Keratinocyte (primary cell): ENCODE measurements around the gene ZNF12. TPM values are rescaled to one million over a fixed set of nuclear protein-coding genes. Genes with fewer than 3 reads are reported as not detected.
"Not testable (repeated sequence)": the region's sequence is repeated elsewhere in the genome, so short reads cannot be mapped to it uniquely, and the experiment has no call there.

Experiments used
- DNase-seq: peaks from one replicate; pipeline ENCODE4 v3.0.0-alpha.2; 2011; ENCODE audit warnings: low read depth, missing footprints, low spot score
- FAIRE-seq: peaks from 2 replicates; lab custom pipeline; 2011; peaks lifted over from hg19 to GRCh38; lab: Jason Lieb, UNC
- H2AFZ ChIP-seq: 2 replicates; pipeline ENCODE4 v1.6.0; 2012; ENCODE audit warnings: low read length, control low read depth, inconsistent platforms; ENCODE audit not compliant: control insufficient read depth
- H3K27ac ChIP-seq: 2 replicates; pipeline ENCODE4 v1.5.1; 2011; ENCODE audit warnings: low read length; ENCODE audit not compliant: control insufficient read depth, insufficient read depth
- H3K27me3 ChIP-seq: 3 replicates; pipeline ENCODE4 v1.6.0; 2011; ENCODE audit warnings: low read length; ENCODE audit not compliant: control insufficient read depth, insufficient read depth; ENCODE audit errors: extremely low read depth
- H3K36me3 ChIP-seq, 2 experiments: 2 replicates in 1 of 2; 3 replicates in 1 of 2; pipeline ENCODE4 v1.5.1; 2011; ENCODE audit warnings: low read length in 2 of 2, mild to moderate bottlenecking in 1 of 2; ENCODE audit not compliant: control insufficient read depth in 2 of 2, insufficient read depth in 2 of 2; ENCODE audit errors: extremely low read depth in 1 of 2
- H3K4me1 ChIP-seq: 3 replicates; pipeline ENCODE4 v1.5.1; 2011; ENCODE audit warnings: low read length; ENCODE audit not compliant: control insufficient read depth, insufficient read depth; ENCODE audit errors: extremely low read depth
- H3K4me2 ChIP-seq: 3 replicates; pipeline ENCODE4 v1.6.0; 2011; ENCODE audit warnings: low read depth, low read length; ENCODE audit not compliant: control insufficient read depth, insufficient read depth; ENCODE audit errors: extremely low read depth
- H3K4me3 ChIP-seq, 3 experiments: fragments of 200-600 bp in 1 of 3; sonication (generic) in 1 of 3; 2 replicates in 2 of 3; 3 replicates in 1 of 3; pipeline ENCODE4 v1.5.1; 2011 to 2016; ENCODE audit warnings: low read length in 3 of 3, mild to moderate bottlenecking in 3 of 3, control low read depth in 2 of 3, inconsistent platforms in 1 of 3, low read depth in 1 of 3, mixed read lengths in 1 of 3, mixed run types in 1 of 3, moderate library complexity in 1 of 3; ENCODE audit not compliant: control insufficient read depth in 2 of 3, insufficient read depth in 2 of 3; ENCODE audit errors: extremely low read depth in 1 of 3
- H3K79me2 ChIP-seq: 2 replicates; pipeline ENCODE4 v1.6.0; 2012; ENCODE audit warnings: low read length; ENCODE audit not compliant: control insufficient read depth, insufficient read depth
- H3K9ac ChIP-seq: 3 replicates; pipeline ENCODE4 v1.6.0; 2011; ENCODE audit warnings: low read length; ENCODE audit not compliant: control insufficient read depth, insufficient read depth; ENCODE audit errors: extremely low read depth
- H3K9me1 ChIP-seq: 3 replicates; pipeline ENCODE4 v1.6.0; 2011; ENCODE audit warnings: low read length; ENCODE audit not compliant: control insufficient read depth, insufficient read depth; ENCODE audit errors: extremely low read depth
- H3K9me3 ChIP-seq: 2 replicates; pipeline ENCODE4 v1.5.1; 2012; ENCODE audit warnings: low read depth, low read length; ENCODE audit not compliant: control insufficient read depth
- H4K20me1 ChIP-seq: 3 replicates; pipeline ENCODE4 v1.6.0; 2011; ENCODE audit warnings: low read length; ENCODE audit not compliant: control insufficient read depth, insufficient read depth; ENCODE audit errors: extremely low read depth
- CTCF ChIP-seq, 3 experiments: IDR thresholded peaks in 1 of 3; conservative IDR thresholded peaks in 1 of 3; optimal IDR thresholded peaks in 1 of 3; 2 replicates in 2 of 3; 3 replicates in 1 of 3; pipeline versions ENCODE3 to v1.5.1; 2011; ENCODE audit warnings: low read length in 3 of 3, mild to moderate bottlenecking in 3 of 3, moderate library complexity in 2 of 3, control low read depth in 1 of 3, inconsistent platforms in 1 of 3; ENCODE audit not compliant: insufficient read depth in 2 of 3; ENCODE audit errors: extremely low read depth in 1 of 3
- EZH2 ChIP-seq: IDR thresholded peaks from one replicate; pipeline ENCODE4 v1.6.1; 2012; ENCODE audit warnings: inconsistent platforms, mild to moderate bottlenecking, low read length, moderate library complexity
- dilution Hi-C: fragments of 300-500 bp; cut with MboI; formaldehyde crosslinking; loops from one replicate; pipeline ENCODE4 v1.7.0; 2020; ENCODE audit warnings: low sequenced_read_pairs; ENCODE audit not compliant: extremely low pct_ligation_motif_present
- polyA plus RNA-seq, 5 experiments: library from polyadenylated mRNA; depleted of rRNA in 3 of 5; stranded (reverse) in 3 of 5; stranded (forward) in 1 of 5; unstranded in 1 of 5; fragments of >200 nt; gene quantifications; 1 replicate in 1 of 5; 2 replicates in 3 of 5; 3 replicates in 1 of 5; pipeline versions ENCODE4 v1.2.1 to v1.2.3, GENCODE V29; 2011 to 2012; ENCODE audit warnings: missing spikeins in 2 of 5, low read depth in 1 of 5, low replicate concordance in 1 of 5

The ZNF12 gene
- polyA plus RNA-seq, 1 donor (not counting 4 experiments of a cell fraction or from before 2014, with no cell fraction given), result 12.5 TPM

- no peak for TF ChIP-seq CTCF (optimal IDR thresholded peaks at IDR 0.05 in 1 of 3, IDR thresholded peaks at IDR 0.05 in 1 of 3, conservative IDR thresholded peaks at IDR 0.05 in 1 of 3; ENCODE audit: extremely low read depth in 1 of 3, insufficient read depth in 2 of 3, low read length in 3 of 3)
- no peak for TF ChIP-seq EZH2
- Histone ChIP-seq H3K4me3 (peak overlapping the region; percentile 77 to 88 (median 81)), H3K27me3 (no peaks in the 10 kb centered on the region), H3K9me1 (no peaks in the 10 kb centered on the region), H2AFZ (peak overlapping the region; percentile 90), H3K4me2 (peak overlapping the region; percentile 87), H3K79me2 (peaks cover 22% of the 10 kb centered on the region), H3K9ac (peak overlapping the region; percentile 90), H3K27ac (peak overlapping the region; percentile 80), H3K4me1 (peaks cover 8% of the 10 kb centered on the region), H3K9me3 (no peaks in the 10 kb centered on the region), H3K36me3 (peaks cover 0 to 2% of the 10 kb centered on the region in 2 experiments), H4K20me1 (no peaks in the 10 kb centered on the region)
- dilution Hi-C loops, result no loop called here
- no peak for DNase-seq
- peak; percentile 17 for FAIRE-seq
Measured at GRCh38 chr7:6729492-6730342, 23.0 kb upstream of the ZNF12 start.

- peak overlapping the region; percentile 87 for H3K4me2 ChIP-seq
- dilution Hi-C loops, DNase-seq, H3K4me1 ChIP-seq, H3K9me3 ChIP-seq, FAIRE-seq, H3K36me3 ChIP-seq, H3K27me3 ChIP-seq, H4K20me1 ChIP-seq, H3K9me1 ChIP-seq: not testable (repeated sequence)
- peak overlapping the region; percentile 90 for H3K9ac ChIP-seq
- peak overlapping the region; percentile 77 to 88 (median 81) for H3K4me3 ChIP-seq
- peak overlapping the region; percentile 90 for H2AFZ ChIP-seq
- peak overlapping the region; percentile 80 for H3K27ac ChIP-seq
- H3K79me2 ChIP-seq, result peaks cover 22% of the 10 kb centered on the region
Measured at GRCh38 chr7:6728893-6729491, 22.2 kb upstream of the ZNF12 start.
